ENCODE data around the gene SLC25A45.

SLC25A45 gene

DNA sequence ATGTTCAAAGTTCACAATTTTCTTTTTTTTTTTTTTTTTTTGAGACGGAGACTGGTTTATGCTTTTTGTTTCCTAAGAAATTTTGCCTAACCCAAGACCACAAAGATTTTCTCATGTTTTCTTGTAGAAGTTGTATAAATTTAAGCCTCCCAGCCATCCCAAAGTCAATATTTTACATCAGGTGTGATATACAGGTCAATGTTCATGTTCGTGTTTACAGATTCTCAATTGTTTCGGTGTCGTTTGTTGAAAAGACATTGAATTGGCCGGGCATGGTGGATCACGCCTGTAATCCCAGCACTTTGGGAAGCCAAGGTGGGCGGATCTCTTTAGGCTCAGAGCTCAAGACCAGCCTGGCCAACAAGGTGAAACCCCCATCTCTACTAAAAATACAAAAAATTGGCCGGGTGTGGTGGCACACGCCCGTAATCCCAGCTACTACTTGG, 19.4 kb upstream of the SLC25A45 start:
- TF ChIP-seq LEF1 (IDR thresholded peaks at IDR 0.05; ENCODE audit: borderline replicate concordance) = no peak
- TF ChIP-seq SP1 (IDR thresholded peaks at IDR 0.05) = no peak
- ChIA-PET CTCF (interaction anchor here (0.6 kb wide), 1 partner anchor 67 kb away, joined by 4 read pairs; no protein-coding TSS in a partner anchor), POLR2A (no interaction called here)
- DNase-seq (ENCODE audit: extremely low spot score) = no peak

DNA sequence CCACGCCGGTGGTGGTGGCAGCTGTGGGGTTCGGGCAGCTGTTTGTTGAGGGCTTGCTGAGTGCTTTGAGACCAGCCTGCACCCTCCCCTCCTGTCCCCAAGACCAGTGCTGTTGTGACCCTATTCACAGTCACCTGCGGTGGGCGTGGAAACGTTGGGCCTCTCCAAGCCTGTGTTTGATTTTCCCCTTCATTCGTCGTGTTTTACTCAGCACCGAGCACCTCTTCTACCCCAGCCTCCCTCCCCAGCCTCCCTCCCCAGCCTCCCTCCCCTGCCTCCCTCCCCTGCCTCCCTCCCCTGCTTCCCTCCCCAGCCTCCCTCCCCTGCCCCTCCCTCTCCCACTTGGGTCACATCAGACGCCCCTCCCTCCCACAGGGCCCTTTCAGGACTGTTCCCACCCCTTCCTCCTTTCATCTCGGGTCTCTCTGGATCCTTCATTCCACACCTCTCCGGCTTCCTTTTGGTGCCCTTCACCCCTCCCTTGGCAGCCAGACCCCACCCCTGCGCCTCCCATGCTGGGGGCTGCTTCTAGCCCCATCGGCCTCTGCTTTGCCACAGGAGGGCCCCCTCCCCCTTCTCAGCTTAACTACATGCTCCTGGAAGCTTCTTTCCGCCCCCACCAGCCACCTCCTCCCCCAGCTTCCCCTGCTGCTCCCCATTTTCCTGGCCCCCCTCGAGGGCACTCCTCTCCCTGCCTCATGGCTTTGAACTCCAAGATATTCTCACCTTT, 18.8 kb upstream of the SLC25A45 start:
- ChIA-PET CTCF (interaction anchor here (0.6 kb wide), 1 partner anchor 68 kb away, joined by 4 read pairs; no protein-coding TSS in a partner anchor), POLR2A (interaction anchor here (1.5 to 3.8 kb wide), 3 partner anchors 19 to 101 kb away, joined by 4 to 20 read pairs (median 5); partner anchors contain the start of gene NEAT1)
- TF ChIP-seq NFRKB (IDR thresholded peaks at IDR 0.05) (no peak), TARDBP (IDR thresholded peaks at IDR 0.05) (no peak), FOXK2 (IDR thresholded peaks at IDR 0.05) (no peak), L3MBTL2 (conservative IDR thresholded peaks at IDR 0.05) (no peak), SUZ12 (IDR thresholded peaks at IDR 0.05) (no peak), ZNF384 (IDR thresholded peaks at IDR 0.05) (no peak), FOXA1 (IDR thresholded peaks at IDR 0.05) (no peak), HDGF (IDR thresholded peaks at IDR 0.05; ENCODE audit: borderline replicate concordance) (no peak), ARNT (IDR thresholded peaks at IDR 0.05) (no peak), BHLHE40 (IDR thresholded peaks at IDR 0.05; ENCODE audit: borderline replicate concordance) (no peak), ELF4 (IDR thresholded peaks at IDR 0.05) (no peak), SP1 (IDR thresholded peaks at IDR 0.05) (no peak), FOXM1 (IDR thresholded peaks at IDR 0.05; ENCODE audit: borderline replicate concordance) (no peak), CTBP1 (IDR thresholded peaks at IDR 0.05; ENCODE audit: borderline replicate concordance) (no peak), LEF1 (IDR thresholded peaks at IDR 0.05; ENCODE audit: borderline replicate concordance) (no peak)
- TF ChIP-seq, protein P1, sequence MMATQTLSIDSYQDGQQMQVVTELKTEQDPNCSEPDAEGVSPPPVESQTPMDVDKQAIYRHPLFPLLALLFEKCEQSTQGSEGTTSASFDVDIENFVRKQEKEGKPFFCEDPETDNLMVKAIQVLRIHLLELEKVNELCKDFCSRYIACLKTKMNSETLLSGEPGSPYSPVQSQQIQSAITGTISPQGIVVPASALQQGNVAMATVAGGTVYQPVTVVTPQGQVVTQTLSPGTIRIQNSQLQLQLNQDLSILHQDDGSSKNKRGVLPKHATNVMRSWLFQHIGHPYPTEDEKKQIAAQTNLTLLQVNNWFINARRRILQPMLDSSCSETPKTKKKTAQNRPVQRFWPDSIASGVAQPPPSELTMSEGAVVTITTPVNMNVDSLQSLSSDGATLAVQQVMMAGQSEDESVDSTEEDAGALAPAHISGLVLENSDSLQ (IDR thresholded peaks at IDR 0.05) = no peak
- no peak for DNase-seq (ENCODE audit: extremely low spot score)

DNA sequence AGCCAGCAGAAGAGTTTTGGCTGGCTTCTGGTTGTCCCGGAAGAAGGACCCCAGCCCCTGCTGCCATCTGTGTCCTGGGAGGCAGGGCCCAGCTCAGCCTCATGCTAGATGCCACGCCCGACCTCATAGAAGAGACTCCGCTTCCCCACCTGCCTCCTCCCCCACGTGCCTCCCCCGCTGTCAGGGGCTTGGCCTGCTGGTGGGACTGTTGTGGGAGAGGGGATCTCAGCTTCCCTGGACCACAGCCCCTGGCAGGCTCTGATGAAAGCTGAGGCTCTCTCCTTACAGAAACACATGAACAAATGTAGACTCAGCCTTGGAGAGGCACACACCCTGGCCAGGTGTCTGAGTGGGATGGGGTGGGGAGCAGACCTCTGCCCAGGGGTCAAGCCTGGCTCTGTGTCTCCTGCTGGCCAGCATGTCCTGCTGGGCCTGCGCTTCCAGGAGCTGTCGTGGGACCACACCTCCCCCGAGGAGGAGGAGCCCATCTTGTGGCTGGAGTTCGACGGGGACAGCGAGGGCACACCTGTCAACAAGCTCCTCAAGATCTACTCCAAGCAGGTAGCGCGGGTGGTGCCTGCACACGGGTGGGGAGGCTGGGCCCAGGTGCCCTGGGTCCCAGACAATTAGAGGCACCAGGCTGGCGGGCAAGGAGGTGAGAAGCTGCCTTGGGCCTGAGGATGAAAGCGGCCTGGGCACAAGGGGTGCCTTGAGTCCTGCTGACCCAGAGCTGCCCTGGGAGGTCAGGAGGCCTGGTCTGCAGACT, 18.0 kb upstream of the SLC25A45 start:
- POLR2A ChIA-PET = interaction anchor here (1.3 to 3.8 kb wide), 4 partner anchors 19 to 101 kb away, joined by 3 to 20 read pairs (median 4); partner anchors contain the start of gene NEAT1
- CTCF ChIA-PET = no interaction called here
- no peak for DNase-seq (ENCODE audit: extremely low spot score)
- no peak for TF ChIP-seq BHLHE40 (IDR thresholded peaks at IDR 0.05; ENCODE audit: borderline replicate concordance)

DNA sequence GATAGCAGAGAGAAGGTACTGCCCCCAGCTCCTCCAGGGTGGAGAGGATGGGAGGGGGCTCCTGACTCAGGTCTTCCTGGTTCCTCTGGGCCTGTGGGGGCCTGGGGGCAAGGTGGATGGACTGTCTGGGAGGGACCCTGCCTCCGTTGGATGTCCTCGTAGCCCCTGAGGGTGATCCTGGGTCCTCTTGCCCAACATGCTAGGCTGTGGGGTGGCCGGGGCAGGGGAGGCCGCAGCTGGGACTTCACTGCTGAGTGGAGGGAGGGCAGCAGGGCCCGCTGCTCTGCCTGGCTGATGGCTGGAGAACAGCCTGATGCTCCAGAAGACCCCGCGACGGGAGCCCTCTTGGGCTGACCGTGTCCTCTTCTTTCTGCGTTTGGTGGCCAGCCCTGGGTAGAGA, 17.4 kb upstream of the SLC25A45 start:
- CTCF ChIA-PET = no interaction called here

DNA sequence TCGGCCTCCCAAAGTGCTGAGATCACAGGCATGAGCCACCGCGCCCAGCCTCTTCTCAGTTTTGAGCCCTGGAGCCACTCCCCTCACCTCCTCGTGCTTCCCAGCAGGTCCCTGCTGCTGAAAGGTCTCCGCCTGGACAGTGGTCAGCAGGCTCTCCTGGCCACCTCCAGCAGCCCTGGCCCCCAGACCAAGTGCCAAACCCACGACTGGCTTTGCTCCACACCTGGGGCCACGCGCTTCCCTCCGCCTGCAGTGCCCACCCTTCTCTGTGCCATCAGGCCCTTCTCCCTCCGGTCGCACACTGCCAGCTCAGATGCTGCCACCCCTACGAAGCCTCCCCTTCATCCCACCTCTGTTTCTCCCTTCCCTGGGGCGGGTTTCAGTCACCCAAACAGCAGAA, 16.8 kb upstream of the SLC25A45 start:
- POLR2A ChIA-PET = interaction anchor here (1.3 to 3.8 kb wide), 3 partner anchors 21 to 25 kb away, joined by 3 to 20 read pairs (median 4); partner anchors contain the start of gene NEAT1
- CTCF ChIA-PET = no interaction called here
- no peak for DNase-seq (ENCODE audit: extremely low spot score)
- no peak for TF ChIP-seq SP1 (IDR thresholded peaks at IDR 0.05)
- no peak for TF ChIP-seq FOXA1 (IDR thresholded peaks at IDR 0.05)
- TF ChIP-seq BHLHE40 (IDR thresholded peaks at IDR 0.05; ENCODE audit: borderline replicate concordance) = no peak
- no peak for TF ChIP-seq LEF1 (IDR thresholded peaks at IDR 0.05; ENCODE audit: borderline replicate concordance)
- no peak for TF ChIP-seq FOXM1 (IDR thresholded peaks at IDR 0.05; ENCODE audit: borderline replicate concordance)
- no peak for TF ChIP-seq NFRKB (IDR thresholded peaks at IDR 0.05)
- TF ChIP-seq SUZ12 (IDR thresholded peaks at IDR 0.05) = no peak

More for the DNA sequence above, 17.4 kb upstream of the SLC25A45 start:
- POLR2A ChIA-PET = interaction anchor here (1.3 to 3.8 kb wide), 4 partner anchors 20 to 102 kb away, joined by 3 to 20 read pairs (median 4); partner anchors contain the start of gene NEAT1
- DNase-seq (ENCODE audit: extremely low spot score) = no peak
- no peak for TF ChIP-seq FOXM1 (IDR thresholded peaks at IDR 0.05; ENCODE audit: borderline replicate concordance)

DNA sequence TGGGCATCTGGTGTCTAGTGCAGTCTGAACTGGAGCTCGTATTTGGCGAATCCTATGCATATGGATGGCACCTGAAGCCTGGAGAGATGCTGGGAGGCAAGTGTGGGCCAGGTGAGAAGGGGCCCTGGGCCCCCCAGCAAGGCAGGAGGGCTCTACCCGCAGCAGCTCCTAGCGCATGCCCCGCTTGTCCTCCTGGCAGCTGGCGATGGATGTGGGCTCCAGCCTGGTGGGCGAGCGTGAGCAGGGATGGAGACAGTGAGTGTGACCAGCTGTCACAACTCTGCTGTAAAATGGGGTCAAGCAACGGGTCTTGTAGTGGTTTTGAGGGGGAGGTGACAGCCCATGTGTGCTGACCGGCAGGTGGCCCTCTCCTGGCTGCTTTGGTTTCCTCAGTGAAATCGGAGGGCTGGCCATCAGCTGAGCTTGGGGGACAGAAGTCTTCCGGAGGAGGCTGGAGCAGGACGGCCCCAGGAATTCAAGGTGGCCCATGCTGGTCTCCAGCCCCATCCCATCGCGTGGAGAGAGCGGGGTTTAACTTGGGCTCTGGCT, 16.0 kb upstream of the SLC25A45 start:
- POLR2A ChIA-PET = interaction anchor here (1.2 to 3.8 kb wide), 2 partner anchors 25 to 101 kb away, joined by 4 to 20 read pairs; partner anchors contain the start of genes MALAT1 and NEAT1
- DNase-seq (ENCODE audit: extremely low spot score) = no peak
- CTCF ChIA-PET = no interaction called here
- TF ChIP-seq L3MBTL2 (conservative IDR thresholded peaks at IDR 0.05) (no peak), SUZ12 (IDR thresholded peaks at IDR 0.05) (no peak), FOXA1 (IDR thresholded peaks at IDR 0.05) (no peak), NFRKB (IDR thresholded peaks at IDR 0.05) (no peak), FOXK2 (IDR thresholded peaks at IDR 0.05) (no peak), TARDBP (IDR thresholded peaks at IDR 0.05) (no peak), ARNT (IDR thresholded peaks at IDR 0.05) (no peak), ZNF384 (IDR thresholded peaks at IDR 0.05) (no peak), ELF4 (IDR thresholded peaks at IDR 0.05) (no peak), BHLHE40 (IDR thresholded peaks at IDR 0.05; ENCODE audit: borderline replicate concordance) (no peak), FOXM1 (IDR thresholded peaks at IDR 0.05; ENCODE audit: borderline replicate concordance) (no peak), LEF1 (IDR thresholded peaks at IDR 0.05; ENCODE audit: borderline replicate concordance) (no peak)

Measured in HEK293T (cell line).